Right lobe of liver (tissue), 4 donors: ENCODE results near the gene PTCD1.

Source experiments
- POLR2A ChIP-seq: fragments of 450-650 bp; IDR thresholded peaks from one replicate; pipeline ENCODE4 v1.6.1; 2017; ENCODE audit warnings: antibody characterized with exemption, mild to moderate bottlenecking
- TF ChIP-seq, protein P1 (sequence below), 4 donors: fragments of 200-600 bp in 3 of 4; fragments of 450-650 bp in 1 of 4; IDR thresholded peaks; one replicate each; pipeline versions ENCODE4 v1.5.1 to v1.8.0; 2016 to 2022; ENCODE audit warnings: antibody characterized with exemption in 4 of 4, mild to moderate bottlenecking in 2 of 4
- donor health status: DM: no; HTN: no; CAD: no.
- donor health status: DM: no; HTN: no; CAD: no.
- donor health status: DM: no; HTN: yes; CAD: no.

DNA sequence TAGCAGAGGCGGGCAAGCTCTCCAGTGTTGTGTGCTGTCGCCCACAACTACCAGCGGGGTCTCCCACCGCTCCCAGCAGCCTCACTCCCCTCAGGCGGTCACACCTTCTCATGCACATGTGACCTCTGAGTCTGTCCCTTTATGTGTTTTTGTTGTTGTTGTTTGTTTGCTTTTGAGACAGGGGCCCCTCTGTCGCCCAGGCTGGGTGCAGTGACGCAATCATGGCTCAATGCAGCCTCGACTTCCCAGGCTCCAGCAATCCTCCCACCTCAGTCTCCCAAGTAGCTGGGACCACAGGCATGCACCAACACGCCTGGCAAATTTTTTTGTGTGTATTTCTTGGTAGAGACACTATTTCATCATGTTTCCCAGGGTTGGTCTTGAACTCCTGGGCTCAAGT, 1.6 kb upstream of the PTCD1 start:
- TF ChIP-seq, protein P1, sequence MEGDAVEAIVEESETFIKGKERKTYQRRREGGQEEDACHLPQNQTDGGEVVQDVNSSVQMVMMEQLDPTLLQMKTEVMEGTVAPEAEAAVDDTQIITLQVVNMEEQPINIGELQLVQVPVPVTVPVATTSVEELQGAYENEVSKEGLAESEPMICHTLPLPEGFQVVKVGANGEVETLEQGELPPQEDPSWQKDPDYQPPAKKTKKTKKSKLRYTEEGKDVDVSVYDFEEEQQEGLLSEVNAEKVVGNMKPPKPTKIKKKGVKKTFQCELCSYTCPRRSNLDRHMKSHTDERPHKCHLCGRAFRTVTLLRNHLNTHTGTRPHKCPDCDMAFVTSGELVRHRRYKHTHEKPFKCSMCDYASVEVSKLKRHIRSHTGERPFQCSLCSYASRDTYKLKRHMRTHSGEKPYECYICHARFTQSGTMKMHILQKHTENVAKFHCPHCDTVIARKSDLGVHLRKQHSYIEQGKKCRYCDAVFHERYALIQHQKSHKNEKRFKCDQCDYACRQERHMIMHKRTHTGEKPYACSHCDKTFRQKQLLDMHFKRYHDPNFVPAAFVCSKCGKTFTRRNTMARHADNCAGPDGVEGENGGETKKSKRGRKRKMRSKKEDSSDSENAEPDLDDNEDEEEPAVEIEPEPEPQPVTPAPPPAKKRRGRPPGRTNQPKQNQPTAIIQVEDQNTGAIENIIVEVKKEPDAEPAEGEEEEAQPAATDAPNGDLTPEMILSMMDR (IDR thresholded peaks at IDR 0.05) = no peak
- TF ChIP-seq POLR2A = no peak
